GM19240 (cell line): Measurements from ENCODE around the gene FHL2.

Source experiments
- DNase-seq: peaks from one replicate; pipeline ENCODE4 v3.0.0; 2011; ENCODE audit warnings: low spot score; ENCODE audit not compliant: insufficient read length

The FHL2 gene

GRCh38 chr2:105397953-105398335 lies 907 bp downstream of the FHL2 start:
- no peak for DNase-seq

GRCh38 chr2:105397025-105397722 lies 1.7 kb downstream of the FHL2 start:
- DNase-seq: no peak

- DNase-seq: no peak
These were observed 2.4 kb downstream of the FHL2 start for GRCh38 chr2:105396254-105397024.

- no peak for DNase-seq
These were observed 3.2 kb downstream of the FHL2 start for GRCh38 chr2:105395691-105396090.

GRCh38 chr2:105394951-105395611 lies 3.8 kb downstream of the FHL2 start:
- DNase-seq: no peak

GRCh38 chr2:105393373-105394055 lies 5.3 kb downstream of the FHL2 start:
- DNase-seq: no peak

- no peak for DNase-seq
These were observed 6.8 kb downstream of the FHL2 start for GRCh38 chr2:105391763-105392662.

- no peak for DNase-seq
These were observed 7.7 kb downstream of the FHL2 start for GRCh38 chr2:105391058-105391627.

GRCh38 chr2:105390454-105390853 lies 8.4 kb downstream of the FHL2 start:
- no peak for DNase-seq

GRCh38 chr2:105388971-105389381 lies 9.9 kb downstream of the FHL2 start:
- DNase-seq: no peak

GRCh38 chr2:105387225-105387624 lies 11.6 kb downstream of the FHL2 start:
- no peak for DNase-seq

- DNase-seq: no peak
These were observed 12.9 kb downstream of the FHL2 start for GRCh38 chr2:105385731-105386540.

GRCh38 chr2:105384861-105385260 lies 14.0 kb downstream of the FHL2 start:
- DNase-seq: no peak

GRCh38 chr2:105384216-105384615 lies 14.6 kb downstream of the FHL2 start:
- DNase-seq: no peak

GRCh38 chr2:105383432-105384166 lies 15.3 kb downstream of the FHL2 start:
- no peak for DNase-seq

- DNase-seq: no peak
These were observed 16.7 kb downstream of the FHL2 start for GRCh38 chr2:105382177-105382576.

GRCh38 chr2:105381101-105381668 lies 17.7 kb downstream of the FHL2 start:
- DNase-seq: no peak

GRCh38 chr2:105380432-105381100 lies 18.3 kb downstream of the FHL2 start:
- DNase-seq: no peak
